H1 (cell line): ENCODE data around the gene TRIML2. TPM values are rescaled to one million over a fixed set of nuclear protein-coding genes. Genes with fewer than 3 reads are reported as not detected.

Experiments
- RFX5 ChIP-seq: IDR thresholded peaks from 2 replicates; pipeline ENCODE4 v1.6.1; 2011; ENCODE audit warnings: low read depth, low read length, improper control_type of control experiment, borderline replicate concordance
- SP4 ChIP-seq: IDR thresholded peaks from 2 replicates; pipeline ENCODE4 v1.6.1; 2012; ENCODE audit warnings: low read length, inconsistent platforms
- polyA plus RNA-seq, 7 experiments: library from polyadenylated mRNA; depleted of rRNA in 3 of 7; stranded (reverse) in 5 of 7; unstranded in 2 of 7; fragments of >200 nt in 5 of 7; fragments of 200-250 nt in 2 of 7; gene quantifications; 1 replicate in 5 of 7; 2 replicates in 1 of 7; 4 replicates in 1 of 7; pipeline versions ENCODE4 v1.2.1 to v1.2.3, GENCODE V29; 2011 to 2013; ENCODE audit warnings: missing spikeins in 2 of 7, mixed read lengths in 2 of 7
- total RNA-seq: library from RNA; stranded (reverse); fragmentation: NEBNext Ultra II Directional; extraction: Animal tissue kit (Norgen Biotek cat#: 25700); gene quantifications from 2 replicates; pipeline ENCODE4 v1.2.1, GENCODE V29; 2021

The TRIML2 gene
- total and polyA plus RNA-seq, 2 of the 8 experiments (the other 6 are each of a cell fraction or from before 2014, with no cell fraction given) = 28.1 to 59.2 TPM

DNA sequence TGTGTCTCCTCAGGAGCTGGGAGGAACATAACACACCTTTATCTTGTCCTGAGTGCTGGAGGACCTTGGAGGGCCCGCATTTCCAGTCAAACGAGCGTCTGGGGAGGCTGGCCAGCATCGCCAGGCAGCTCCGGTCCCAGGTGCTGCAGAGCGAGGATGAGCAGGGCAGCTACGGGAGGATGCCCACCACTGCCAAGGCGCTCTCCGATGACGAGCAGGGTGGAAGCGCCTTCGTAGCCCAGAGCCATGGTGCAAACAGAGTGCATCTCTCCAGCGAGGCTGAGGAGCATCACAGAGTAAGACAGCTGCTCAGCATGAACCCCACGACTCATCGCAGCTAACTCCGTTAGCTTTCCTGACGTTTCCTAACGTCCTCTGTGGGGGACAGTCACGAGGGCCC is 30.3 kb upstream of the TRIML2 start (continued):
- no peak for TF ChIP-seq RFX5
- TF ChIP-seq SP4 = no peak
